ENCODE measurements around the gene TMEM132C.

GRCh38 chr12:128288357-128288756 lies 21.4 kb downstream of the TMEM132C start:
- TF ChIP-seq CTCF (IDR thresholded peaks at IDR 0.05), result no peak
- TF ChIP-seq POLR2A (IDR thresholded peaks at IDR 0.05), result no peak
